H1 (cell line): Measurements from ENCODE around the gene SERAC1. TPM values are rescaled to one million over a fixed set of nuclear protein-coding genes. Genes with fewer than 3 reads are reported as not detected.

Source experiments
- CBX8 ChIP-seq: fragments of 300-800, 300-1000 bp; sonication (generic); IDR thresholded peaks from 2 replicates; pipeline ENCODE4 v1.7.1; 2016; ENCODE audit warnings: low read depth, low read length, borderline replicate concordance
- CHD1 ChIP-seq: IDR thresholded peaks from 2 replicates; pipeline ENCODE4 v1.6.1; 2012; ENCODE audit warnings: low read depth, low read length, improper control_type of control experiment
- CTBP2 ChIP-seq: IDR thresholded peaks from 2 replicates; pipeline ENCODE4 v1.7.0; 2011; ENCODE audit warnings: borderline replicate concordance, mild to moderate bottlenecking, moderate library complexity, mixed read lengths, low read length; ENCODE audit not compliant: insufficient read depth, insufficient read length
- FOSL1 ChIP-seq: IDR thresholded peaks from 2 replicates; pipeline ENCODE4 v1.6.1; 2011; ENCODE audit warnings: mild to moderate bottlenecking, low read depth, low read length, moderate library complexity; ENCODE audit not compliant: insufficient read depth
- GTF2F1 ChIP-seq: IDR thresholded peaks from 2 replicates; pipeline ENCODE4 v1.6.1; 2012; ENCODE audit warnings: low read depth, low read length, improper control_type of control experiment, borderline replicate concordance
- KDM1A ChIP-seq: fragments of 200-600, 300-600 bp; sonication (generic); IDR thresholded peaks from 2 replicates; pipeline ENCODE4 v1.7.1; 2016; ENCODE audit warnings: mild to moderate bottlenecking, low read length, borderline replicate concordance
- KDM4A ChIP-seq: IDR thresholded peaks from one replicate; pipeline ENCODE4 v1.7.1; 2012; ENCODE audit warnings: low read depth, mild to moderate bottlenecking, moderate library complexity, low read length, inconsistent platforms; ENCODE audit not compliant: severe bottlenecking
- RNF2 ChIP-seq: fragments of 200-900, 300-1000 bp; sonication (generic); IDR thresholded peaks from 2 replicates; pipeline ENCODE4 v1.7.1; 2016; ENCODE audit warnings: borderline replicate concordance, low read depth, mild to moderate bottlenecking, antibody characterized with exemption, low read length; ENCODE audit not compliant: poor library complexity, severe bottlenecking; ENCODE audit errors: missing control alignments
- SP2 ChIP-seq: IDR thresholded peaks from 2 replicates; pipeline ENCODE4 v1.6.1; 2012; ENCODE audit warnings: mild to moderate bottlenecking, low read length, inconsistent platforms
- polyA plus RNA-seq, 7 experiments: library from polyadenylated mRNA; depleted of rRNA in 3 of 7; stranded (reverse) in 5 of 7; unstranded in 2 of 7; fragments of >200 nt in 5 of 7; fragments of 200-250 nt in 2 of 7; gene quantifications; 1 replicate in 5 of 7; 2 replicates in 1 of 7; 4 replicates in 1 of 7; pipeline versions ENCODE4 v1.2.1 to v1.2.3, GENCODE V29; 2011 to 2013; ENCODE audit warnings: missing spikeins in 2 of 7, mixed read lengths in 2 of 7
- total RNA-seq: library from RNA; stranded (reverse); fragmentation: NEBNext Ultra II Directional; extraction: Animal tissue kit (Norgen Biotek cat#: 25700); gene quantifications from 2 replicates; pipeline ENCODE4 v1.2.1, GENCODE V29; 2021
- TF ChIP-seq, protein P1 (sequence below): fragments of 300-600 bp; sonication (generic); IDR thresholded peaks from 2 replicates; pipeline ENCODE4 v1.7.1; 2012; ENCODE audit warnings: low read length, moderate library complexity, mild to moderate bottlenecking, inconsistent platforms; ENCODE audit not compliant: insufficient replicate concordance

Gene SERAC1
- total and polyA plus RNA-seq, 2 of the 8 experiments (the other 6 are each of a cell fraction or from before 2014, with no cell fraction given): 7.3 to 9.0 TPM

DNA sequence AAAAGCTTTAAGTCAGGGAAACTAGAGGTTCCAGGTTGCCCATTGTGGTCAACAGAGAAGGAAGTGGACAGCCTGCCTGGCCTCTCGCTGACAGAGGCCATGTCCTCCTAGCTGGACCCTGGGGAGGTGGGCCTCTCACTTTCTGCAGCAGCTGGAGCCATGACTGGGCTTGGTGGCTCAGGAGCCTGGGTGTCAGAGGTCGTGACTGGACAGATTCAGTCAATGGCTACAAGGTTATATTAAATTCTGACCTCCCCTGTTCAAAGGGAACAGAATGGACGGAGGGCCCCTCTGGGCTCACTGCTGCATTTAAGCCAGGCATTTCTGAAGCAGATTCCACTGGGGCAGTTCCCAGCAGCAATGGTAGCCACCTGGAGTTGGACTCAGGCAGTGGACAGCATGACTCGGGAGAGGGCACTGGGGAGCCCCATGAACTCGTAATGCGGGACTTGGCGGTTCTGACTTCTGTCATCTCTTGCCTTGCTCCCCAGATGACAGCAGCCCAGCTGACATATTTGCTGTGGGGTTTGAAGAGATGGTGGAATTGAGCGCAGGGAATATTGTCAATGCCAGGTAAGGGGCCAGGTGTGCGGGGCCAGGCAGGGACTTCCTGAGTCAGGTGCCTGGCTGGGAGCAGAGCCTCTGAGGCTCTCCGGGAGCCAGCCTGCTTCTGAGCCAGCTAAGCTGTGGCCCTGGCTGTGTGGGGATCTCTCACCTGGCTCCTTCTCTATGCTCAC is 99.7 kb downstream of the SERAC1 start (continued):
- TF ChIP-seq, protein P1, sequence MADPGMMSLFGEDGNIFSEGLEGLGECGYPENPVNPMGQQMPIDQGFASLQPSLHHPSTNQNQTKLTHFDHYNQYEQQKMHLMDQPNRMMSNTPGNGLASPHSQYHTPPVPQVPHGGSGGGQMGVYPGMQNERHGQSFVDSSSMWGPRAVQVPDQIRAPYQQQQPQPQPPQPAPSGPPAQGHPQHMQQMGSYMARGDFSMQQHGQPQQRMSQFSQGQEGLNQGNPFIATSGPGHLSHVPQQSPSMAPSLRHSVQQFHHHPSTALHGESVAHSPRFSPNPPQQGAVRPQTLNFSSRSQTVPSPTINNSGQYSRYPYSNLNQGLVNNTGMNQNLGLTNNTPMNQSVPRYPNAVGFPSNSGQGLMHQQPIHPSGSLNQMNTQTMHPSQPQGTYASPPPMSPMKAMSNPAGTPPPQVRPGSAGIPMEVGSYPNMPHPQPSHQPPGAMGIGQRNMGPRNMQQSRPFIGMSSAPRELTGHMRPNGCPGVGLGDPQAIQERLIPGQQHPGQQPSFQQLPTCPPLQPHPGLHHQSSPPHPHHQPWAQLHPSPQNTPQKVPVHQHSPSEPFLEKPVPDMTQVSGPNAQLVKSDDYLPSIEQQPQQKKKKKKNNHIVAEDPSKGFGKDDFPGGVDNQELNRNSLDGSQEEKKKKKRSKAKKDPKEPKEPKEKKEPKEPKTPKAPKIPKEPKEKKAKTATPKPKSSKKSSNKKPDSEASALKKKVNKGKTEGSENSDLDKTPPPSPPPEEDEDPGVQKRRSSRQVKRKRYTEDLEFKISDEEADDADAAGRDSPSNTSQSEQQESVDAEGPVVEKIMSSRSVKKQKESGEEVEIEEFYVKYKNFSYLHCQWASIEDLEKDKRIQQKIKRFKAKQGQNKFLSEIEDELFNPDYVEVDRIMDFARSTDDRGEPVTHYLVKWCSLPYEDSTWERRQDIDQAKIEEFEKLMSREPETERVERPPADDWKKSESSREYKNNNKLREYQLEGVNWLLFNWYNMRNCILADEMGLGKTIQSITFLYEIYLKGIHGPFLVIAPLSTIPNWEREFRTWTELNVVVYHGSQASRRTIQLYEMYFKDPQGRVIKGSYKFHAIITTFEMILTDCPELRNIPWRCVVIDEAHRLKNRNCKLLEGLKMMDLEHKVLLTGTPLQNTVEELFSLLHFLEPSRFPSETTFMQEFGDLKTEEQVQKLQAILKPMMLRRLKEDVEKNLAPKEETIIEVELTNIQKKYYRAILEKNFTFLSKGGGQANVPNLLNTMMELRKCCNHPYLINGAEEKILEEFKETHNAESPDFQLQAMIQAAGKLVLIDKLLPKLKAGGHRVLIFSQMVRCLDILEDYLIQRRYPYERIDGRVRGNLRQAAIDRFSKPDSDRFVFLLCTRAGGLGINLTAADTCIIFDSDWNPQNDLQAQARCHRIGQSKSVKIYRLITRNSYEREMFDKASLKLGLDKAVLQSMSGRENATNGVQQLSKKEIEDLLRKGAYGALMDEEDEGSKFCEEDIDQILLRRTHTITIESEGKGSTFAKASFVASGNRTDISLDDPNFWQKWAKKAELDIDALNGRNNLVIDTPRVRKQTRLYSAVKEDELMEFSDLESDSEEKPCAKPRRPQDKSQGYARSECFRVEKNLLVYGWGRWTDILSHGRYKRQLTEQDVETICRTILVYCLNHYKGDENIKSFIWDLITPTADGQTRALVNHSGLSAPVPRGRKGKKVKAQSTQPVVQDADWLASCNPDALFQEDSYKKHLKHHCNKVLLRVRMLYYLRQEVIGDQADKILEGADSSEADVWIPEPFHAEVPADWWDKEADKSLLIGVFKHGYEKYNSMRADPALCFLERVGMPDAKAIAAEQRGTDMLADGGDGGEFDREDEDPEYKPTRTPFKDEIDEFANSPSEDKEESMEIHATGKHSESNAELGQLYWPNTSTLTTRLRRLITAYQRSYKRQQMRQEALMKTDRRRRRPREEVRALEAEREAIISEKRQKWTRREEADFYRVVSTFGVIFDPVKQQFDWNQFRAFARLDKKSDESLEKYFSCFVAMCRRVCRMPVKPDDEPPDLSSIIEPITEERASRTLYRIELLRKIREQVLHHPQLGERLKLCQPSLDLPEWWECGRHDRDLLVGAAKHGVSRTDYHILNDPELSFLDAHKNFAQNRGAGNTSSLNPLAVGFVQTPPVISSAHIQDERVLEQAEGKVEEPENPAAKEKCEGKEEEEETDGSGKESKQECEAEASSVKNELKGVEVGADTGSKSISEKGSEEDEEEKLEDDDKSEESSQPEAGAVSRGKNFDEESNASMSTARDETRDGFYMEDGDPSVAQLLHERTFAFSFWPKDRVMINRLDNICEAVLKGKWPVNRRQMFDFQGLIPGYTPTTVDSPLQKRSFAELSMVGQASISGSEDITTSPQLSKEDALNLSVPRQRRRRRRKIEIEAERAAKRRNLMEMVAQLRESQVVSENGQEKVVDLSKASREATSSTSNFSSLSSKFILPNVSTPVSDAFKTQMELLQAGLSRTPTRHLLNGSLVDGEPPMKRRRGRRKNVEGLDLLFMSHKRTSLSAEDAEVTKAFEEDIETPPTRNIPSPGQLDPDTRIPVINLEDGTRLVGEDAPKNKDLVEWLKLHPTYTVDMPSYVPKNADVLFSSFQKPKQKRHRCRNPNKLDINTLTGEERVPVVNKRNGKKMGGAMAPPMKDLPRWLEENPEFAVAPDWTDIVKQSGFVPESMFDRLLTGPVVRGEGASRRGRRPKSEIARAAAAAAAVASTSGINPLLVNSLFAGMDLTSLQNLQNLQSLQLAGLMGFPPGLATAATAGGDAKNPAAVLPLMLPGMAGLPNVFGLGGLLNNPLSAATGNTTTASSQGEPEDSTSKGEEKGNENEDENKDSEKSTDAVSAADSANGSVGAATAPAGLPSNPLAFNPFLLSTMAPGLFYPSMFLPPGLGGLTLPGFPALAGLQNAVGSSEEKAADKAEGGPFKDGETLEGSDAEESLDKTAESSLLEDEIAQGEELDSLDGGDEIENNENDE: no peak
- no peak for TF ChIP-seq CBX8
- TF ChIP-seq RNF2: no peak
- TF ChIP-seq CTBP2: no peak
- TF ChIP-seq FOSL1: no peak
- no peak for TF ChIP-seq CHD1
- TF ChIP-seq GTF2F1: no peak
- TF ChIP-seq KDM1A: no peak
- TF ChIP-seq KDM4A: no peak
- no peak for TF ChIP-seq SP2
